Peyer's patch (tissue), 4 donors: ENCODE results near the gene XPR1. TPM values are rescaled to one million over a fixed set of nuclear protein-coding genes. Genes with fewer than 3 reads are reported as not detected.

Source experiments
- DNase-seq, 3 donors: peaks; one replicate each; pipeline ENCODE4 v3.0.0-alpha.2; 2017 to 2019
- H3K27ac ChIP-seq, 4 donors: fragments of 200-600 bp; sonication (generic); one replicate each; pipeline ENCODE4 v1.5.1; 2016 to 2019
- H3K27me3 ChIP-seq, 2 donors: fragments of 200-600 bp; sonication (generic); one replicate each; pipeline ENCODE4 v1.5.1; 2019
- H3K36me3 ChIP-seq, 3 donors: fragments of 200-600 bp; sonication (generic); one replicate each; pipeline ENCODE4 v1.5.1; 2016 to 2019
- H3K4me1 ChIP-seq, 4 donors: fragments of 200-600 bp; sonication (generic); one replicate each; pipeline ENCODE4 v1.5.1; 2016 to 2019
- H3K4me3 ChIP-seq, 4 donors: fragments of 200-600 bp; sonication (generic); 1 replicate in 3 of 4; 2 replicates in 1 of 4; pipeline ENCODE4 v1.5.1; 2016 to 2019; ENCODE audit warnings: mild to moderate bottlenecking in 1 of 4
- H3K9me3 ChIP-seq, 4 donors: fragments of 200-600 bp; sonication (generic); one replicate each; pipeline ENCODE4 v1.5.1; 2016 to 2019; ENCODE audit warnings: mild to moderate bottlenecking in 1 of 4
- POLR2A ChIP-seq, 2 donors: fragments of 450-650 bp; IDR thresholded peaks; one replicate each; pipeline ENCODE4 v1.5.1; 2017; ENCODE audit warnings: antibody characterized with exemption in 2 of 2, mild to moderate bottlenecking in 2 of 2, moderate library complexity in 2 of 2
- total RNA-seq, 4 donors: library from RNA; depleted of rRNA; stranded (reverse); fragments of >200 nt; gene quantifications; one replicate each; pipeline ENCODE4 v1.1.0, GENCODE V29; 2016
- TF ChIP-seq, protein P1 (sequence below), 6 experiments: fragments of 450-650 bp in 4 of 6; fragments of 200-600 bp in 2 of 6; sonication (generic) in 1 of 6; IDR thresholded peaks; one replicate each; pipeline ENCODE4 v1.5.1; 2017 to 2019; ENCODE audit warnings: antibody characterized with exemption in 6 of 6, mild to moderate bottlenecking in 3 of 6, moderate library complexity in 1 of 6

The XPR1 gene
- total RNA-seq, 4 donors from 2014 or later, result 29.7 to 59.7 (median 53.9) TPM

DNA sequence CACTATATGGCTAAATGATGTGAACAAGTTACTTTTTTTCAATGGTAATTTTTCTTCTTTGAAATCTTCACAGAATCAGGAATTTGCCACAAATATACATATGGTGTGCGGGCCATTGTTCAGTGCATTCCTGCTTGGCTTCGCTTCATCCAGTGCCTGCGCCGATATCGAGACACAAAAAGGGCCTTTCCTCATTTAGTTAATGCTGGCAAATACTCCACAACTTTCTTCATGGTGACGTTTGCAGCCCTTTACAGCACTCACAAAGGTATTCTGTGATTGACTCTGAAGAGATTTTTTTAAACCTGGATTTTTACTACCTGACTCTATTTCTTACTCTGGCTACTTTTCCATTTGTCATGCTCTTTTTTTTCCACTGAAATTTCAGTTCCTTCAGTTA lies 204.6 kb downstream of the XPR1 start:
- no peak for DNase-seq
- Histone ChIP-seq H3K27ac (no peak overlapping the region), H3K4me1 (no peaks in the 10 kb centered on the region), H3K27me3 (no peaks in the 10 kb centered on the region), H3K9me3 (peaks cover 0 to 3% (median 0%) of the 10 kb centered on the region in 4 donors), H3K4me3 (no peak overlapping the region), H3K36me3 (peaks cover 0 to 20% (median 0%) of the 10 kb centered on the region in 3 donors)
- TF ChIP-seq POLR2A (IDR thresholded peaks at IDR 0.05), result no peak
- TF ChIP-seq, protein P1, sequence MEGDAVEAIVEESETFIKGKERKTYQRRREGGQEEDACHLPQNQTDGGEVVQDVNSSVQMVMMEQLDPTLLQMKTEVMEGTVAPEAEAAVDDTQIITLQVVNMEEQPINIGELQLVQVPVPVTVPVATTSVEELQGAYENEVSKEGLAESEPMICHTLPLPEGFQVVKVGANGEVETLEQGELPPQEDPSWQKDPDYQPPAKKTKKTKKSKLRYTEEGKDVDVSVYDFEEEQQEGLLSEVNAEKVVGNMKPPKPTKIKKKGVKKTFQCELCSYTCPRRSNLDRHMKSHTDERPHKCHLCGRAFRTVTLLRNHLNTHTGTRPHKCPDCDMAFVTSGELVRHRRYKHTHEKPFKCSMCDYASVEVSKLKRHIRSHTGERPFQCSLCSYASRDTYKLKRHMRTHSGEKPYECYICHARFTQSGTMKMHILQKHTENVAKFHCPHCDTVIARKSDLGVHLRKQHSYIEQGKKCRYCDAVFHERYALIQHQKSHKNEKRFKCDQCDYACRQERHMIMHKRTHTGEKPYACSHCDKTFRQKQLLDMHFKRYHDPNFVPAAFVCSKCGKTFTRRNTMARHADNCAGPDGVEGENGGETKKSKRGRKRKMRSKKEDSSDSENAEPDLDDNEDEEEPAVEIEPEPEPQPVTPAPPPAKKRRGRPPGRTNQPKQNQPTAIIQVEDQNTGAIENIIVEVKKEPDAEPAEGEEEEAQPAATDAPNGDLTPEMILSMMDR (IDR thresholded peaks at IDR 0.05), result no peak

DNA sequence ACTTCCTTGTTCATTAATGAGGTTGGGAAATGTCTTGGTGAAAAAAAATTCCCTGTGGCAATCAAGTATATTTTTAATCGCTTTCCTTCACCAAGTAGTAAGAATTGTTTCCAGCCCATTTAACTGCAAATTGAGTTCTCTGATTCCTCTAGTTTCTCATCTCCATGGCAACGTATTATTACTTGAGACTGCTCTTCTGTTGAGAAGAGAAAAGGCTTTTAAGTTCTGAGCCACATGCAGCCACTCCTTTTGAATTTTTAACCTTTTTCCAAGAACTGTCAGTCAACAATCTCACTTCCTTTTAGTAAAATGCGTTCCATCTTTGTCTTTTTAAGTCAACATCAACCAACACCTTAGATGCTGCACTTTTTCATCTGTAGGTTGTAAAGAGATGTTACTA lies 205.2 kb downstream of the XPR1 start:
- Histone ChIP-seq H3K27ac (no peak overlapping the region), H3K27me3 (no peaks in the 10 kb centered on the region), H3K36me3 (peaks cover 0 to 20% (median 0%) of the 10 kb centered on the region in 3 donors), H3K4me3 (no peak overlapping the region), H3K4me1 (no peaks in the 10 kb centered on the region), H3K9me3 (peaks cover 0 to 3% (median 0%) of the 10 kb centered on the region in 4 donors)
- TF ChIP-seq, protein P1 (IDR thresholded peaks at IDR 0.05), result no peak
- no peak for TF ChIP-seq POLR2A (IDR thresholded peaks at IDR 0.05)
- DNase-seq, result no peak

DNA sequence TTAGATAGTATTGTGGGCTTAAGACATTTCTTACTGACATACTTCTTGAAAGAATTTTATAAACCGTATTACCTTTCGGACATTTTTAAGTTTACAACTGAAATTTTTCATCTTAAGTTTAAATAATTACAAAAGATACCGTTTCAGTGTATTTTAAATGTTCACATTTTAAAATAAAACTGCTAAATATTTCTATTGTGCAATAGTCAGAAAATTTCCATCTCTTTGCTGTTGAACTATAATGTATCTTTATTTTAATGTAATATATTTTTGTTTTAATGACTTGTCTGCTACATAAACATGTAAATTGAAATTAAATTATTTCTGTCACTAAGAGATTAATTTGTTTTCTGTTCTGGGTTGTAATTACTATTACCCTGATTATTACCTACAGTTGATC lies 206.7 kb downstream of the XPR1 start:
- H3K9me3 ChIP-seq, result no peaks in the 10 kb centered on the region
- H3K27me3 ChIP-seq, result no peaks in the 10 kb centered on the region
- no peak for DNase-seq
- H3K4me3 ChIP-seq, result no peak overlapping the region
- no peaks in the 10 kb centered on the region for H3K4me1 ChIP-seq
- TF ChIP-seq, protein P1 (IDR thresholded peaks at IDR 0.05), result no peak
- TF ChIP-seq POLR2A (IDR thresholded peaks at IDR 0.05), result no peak
- H3K36me3 ChIP-seq, result peaks cover 0 to 14% (median 0%) of the 10 kb centered on the region in 3 donors
- H3K27ac ChIP-seq, result no peak overlapping the region

DNA sequence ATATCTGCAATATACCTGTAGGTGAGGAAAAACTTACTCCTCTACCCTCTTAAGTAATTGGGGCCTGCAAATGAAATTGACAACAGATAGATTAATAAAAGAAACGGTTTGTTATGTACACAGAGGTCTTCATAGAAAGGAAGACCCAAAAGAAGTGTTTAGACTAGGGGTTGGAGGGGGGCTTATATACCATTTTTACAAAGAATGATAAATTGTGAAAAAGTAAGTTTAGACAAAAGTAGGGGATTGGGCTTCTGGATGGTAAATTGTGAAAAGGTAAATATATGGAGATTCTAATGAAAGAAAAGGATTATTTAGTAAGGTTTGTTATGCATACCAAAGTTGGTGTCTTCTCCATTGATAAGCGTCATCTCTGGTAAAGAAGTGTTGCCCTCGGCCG lies 207.7 kb downstream of the XPR1 start:
- DNase-seq, result no peak
- TF ChIP-seq, protein P1 (IDR thresholded peaks at IDR 0.05), result no peak
- TF ChIP-seq POLR2A (IDR thresholded peaks at IDR 0.05), result no peak
- Histone ChIP-seq H3K4me3 (no peak overlapping the region), H3K27ac (no peak overlapping the region), H3K27me3 (no peaks in the 10 kb centered on the region), H3K36me3 (peaks cover 0 to 9% (median 0%) of the 10 kb centered on the region in 3 donors), H3K4me1 (no peaks in the 10 kb centered on the region), H3K9me3 (no peaks in the 10 kb centered on the region)

DNA sequence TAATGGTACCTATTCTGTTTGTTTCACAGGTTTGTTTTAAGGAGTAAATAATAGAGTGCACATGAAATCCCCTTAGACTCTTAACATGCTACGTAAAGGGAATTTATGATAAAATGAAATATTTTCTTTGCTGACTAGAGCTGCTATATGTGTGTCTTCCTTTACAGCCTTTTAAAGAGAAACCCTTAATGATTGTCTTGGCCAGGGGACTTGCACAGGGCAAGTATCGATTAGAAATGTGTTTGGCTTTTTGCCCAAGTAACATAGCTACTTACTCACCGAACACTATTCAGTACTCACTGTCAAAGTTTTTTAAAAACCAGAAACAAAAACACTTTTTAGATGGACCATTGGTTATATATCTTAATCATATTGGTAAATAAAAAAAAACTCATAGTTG lies 209.6 kb downstream of the XPR1 start:
- H3K4me1 ChIP-seq, result no peaks in the 10 kb centered on the region
- no peak for TF ChIP-seq POLR2A (IDR thresholded peaks at IDR 0.05)
- TF ChIP-seq, protein P1 (IDR thresholded peaks at IDR 0.05), result no peak
- no peak for DNase-seq
- no peak overlapping the region for H3K4me3 ChIP-seq
- no peak overlapping the region for H3K27ac ChIP-seq
- H3K27me3 ChIP-seq, result no peaks in the 10 kb centered on the region
- no peaks in the 10 kb centered on the region for H3K36me3 ChIP-seq
- no peaks in the 10 kb centered on the region for H3K9me3 ChIP-seq

DNA sequence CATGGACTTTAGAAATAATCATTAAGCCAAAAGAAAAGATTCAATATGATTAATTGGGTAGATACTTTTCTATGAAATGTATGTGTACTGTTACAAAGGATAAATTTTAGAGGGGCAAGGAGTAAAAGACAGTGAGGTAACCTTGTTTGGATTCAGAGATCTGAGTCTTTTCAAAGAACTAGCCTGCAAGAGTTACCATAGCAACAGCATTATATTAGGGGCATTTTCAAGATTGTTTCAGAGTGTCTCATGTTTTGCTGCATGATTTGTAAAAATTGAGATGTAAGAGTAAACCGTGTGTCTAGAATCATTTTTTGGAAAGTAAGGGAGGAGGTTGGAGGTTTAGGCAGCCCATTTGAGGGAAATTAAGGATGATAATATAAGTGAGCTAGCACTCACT lies 210.2 kb downstream of the XPR1 start:
- Histone ChIP-seq H3K9me3 (no peaks in the 10 kb centered on the region), H3K36me3 (no peaks in the 10 kb centered on the region), H3K4me3 (no peak overlapping the region), H3K27ac (no peak overlapping the region), H3K4me1 (no peaks in the 10 kb centered on the region), H3K27me3 (no peaks in the 10 kb centered on the region)
- no peak for TF ChIP-seq POLR2A (IDR thresholded peaks at IDR 0.05)
- TF ChIP-seq, protein P1 (IDR thresholded peaks at IDR 0.05), result no peak
- DNase-seq, result no peak
